ENCODE measurements around the gene ZNF827. TPM values are rescaled to one million over a fixed set of nuclear protein-coding genes. Genes with fewer than 3 reads are reported as not detected.

The ZNF827 gene
- polyA plus RNA-seq, 1 donor (not counting 4 experiments of a cell fraction or from before 2014, with no cell fraction given) = 4.7 TPM

DNA sequence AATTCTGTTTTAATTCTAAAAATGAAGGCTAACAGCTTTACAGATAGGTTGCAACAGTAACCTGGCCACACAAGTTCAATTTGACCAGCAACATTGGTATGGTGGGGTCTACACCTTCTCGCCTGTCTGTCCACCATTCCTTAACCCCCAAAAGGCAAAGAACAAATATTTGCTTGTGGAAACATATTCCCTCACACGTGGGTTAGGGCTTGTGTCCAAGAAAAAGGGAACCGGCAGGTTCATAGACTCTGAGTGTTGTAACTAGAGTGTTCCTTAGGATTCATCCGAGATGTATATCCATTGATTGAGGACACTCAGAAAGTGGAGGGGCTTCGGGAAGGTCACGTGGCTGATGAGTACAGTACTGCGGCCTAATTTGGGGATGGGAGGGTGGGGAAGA lies 204.6 kb downstream of the ZNF827 start:
- dilution Hi-C loops (cut with MboI; ENCODE audit: extremely low pct_ligation_motif_present, low sequenced_read_pairs) = no loop called here
- Histone ChIP-seq H3K4me1 (ENCODE audit: control insufficient read depth, extremely low read depth, insufficient read depth, low read length) (peaks cover 39% of the 10 kb centered on the region), H3K27me3 (ENCODE audit: control insufficient read depth, extremely low read depth, insufficient read depth, low read length) (no peaks in the 10 kb centered on the region), H3K9me3 (ENCODE audit: control insufficient read depth, low read depth, low read length) (no peaks in the 10 kb centered on the region), H3K9me1 (ENCODE audit: control insufficient read depth, extremely low read depth, insufficient read depth, low read length) (no peaks in the 10 kb centered on the region), H3K36me3 (ENCODE audit: control insufficient read depth in 2 of 2, extremely low read depth in 1 of 2, insufficient read depth in 2 of 2, low read length in 2 of 2) (no peaks in the 10 kb centered on the region), H3K4me2 (ENCODE audit: control insufficient read depth, extremely low read depth, insufficient read depth, low read depth, low read length) (peak overlapping the region; percentile 99), H2AFZ (ENCODE audit: control insufficient read depth, low read length) (peak overlapping the region; percentile 64), H3K79me2 (ENCODE audit: control insufficient read depth, insufficient read depth, low read length) (no peaks in the 10 kb centered on the region), H3K4me3 (ENCODE audit: control insufficient read depth in 2 of 3, extremely low read depth in 1 of 3, insufficient read depth in 2 of 3, low read depth in 1 of 3, low read length in 3 of 3) (peak overlapping the region in 2 of 3 experiments; percentile 73 to 79), H3K9ac (ENCODE audit: control insufficient read depth, extremely low read depth, insufficient read depth, low read length) (peak overlapping the region; percentile 88), H4K20me1 (ENCODE audit: control insufficient read depth, extremely low read depth, insufficient read depth, low read length) (no peaks in the 10 kb centered on the region), H3K27ac (ENCODE audit: control insufficient read depth, insufficient read depth, low read length) (peak overlapping the region; percentile 100)
- no peak for DNase-seq (ENCODE audit: low read depth, low spot score)
- TF ChIP-seq, protein P1, sequence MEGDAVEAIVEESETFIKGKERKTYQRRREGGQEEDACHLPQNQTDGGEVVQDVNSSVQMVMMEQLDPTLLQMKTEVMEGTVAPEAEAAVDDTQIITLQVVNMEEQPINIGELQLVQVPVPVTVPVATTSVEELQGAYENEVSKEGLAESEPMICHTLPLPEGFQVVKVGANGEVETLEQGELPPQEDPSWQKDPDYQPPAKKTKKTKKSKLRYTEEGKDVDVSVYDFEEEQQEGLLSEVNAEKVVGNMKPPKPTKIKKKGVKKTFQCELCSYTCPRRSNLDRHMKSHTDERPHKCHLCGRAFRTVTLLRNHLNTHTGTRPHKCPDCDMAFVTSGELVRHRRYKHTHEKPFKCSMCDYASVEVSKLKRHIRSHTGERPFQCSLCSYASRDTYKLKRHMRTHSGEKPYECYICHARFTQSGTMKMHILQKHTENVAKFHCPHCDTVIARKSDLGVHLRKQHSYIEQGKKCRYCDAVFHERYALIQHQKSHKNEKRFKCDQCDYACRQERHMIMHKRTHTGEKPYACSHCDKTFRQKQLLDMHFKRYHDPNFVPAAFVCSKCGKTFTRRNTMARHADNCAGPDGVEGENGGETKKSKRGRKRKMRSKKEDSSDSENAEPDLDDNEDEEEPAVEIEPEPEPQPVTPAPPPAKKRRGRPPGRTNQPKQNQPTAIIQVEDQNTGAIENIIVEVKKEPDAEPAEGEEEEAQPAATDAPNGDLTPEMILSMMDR (optimal IDR thresholded peaks at IDR 0.05 in 1 of 3, IDR thresholded peaks at IDR 0.05 in 1 of 3, conservative IDR thresholded peaks at IDR 0.05 in 1 of 3; ENCODE audit: extremely low read depth in 1 of 3, insufficient read depth in 2 of 3, low read length in 3 of 3) = no peak
- TF ChIP-seq EZH2 (IDR thresholded peaks at IDR 0.05; ENCODE audit: low read length) = no peak
- no peak for FAIRE-seq

GRCh38 chr4:145732895-145733880 lies 205.4 kb downstream of the ZNF827 start:
- Histone ChIP-seq H3K9me3 (ENCODE audit: control insufficient read depth, low read depth, low read length) (no peaks in the 10 kb centered on the region), H3K27me3 (ENCODE audit: control insufficient read depth, extremely low read depth, insufficient read depth, low read length) (no peaks in the 10 kb centered on the region), H3K4me2 (ENCODE audit: control insufficient read depth, extremely low read depth, insufficient read depth, low read depth, low read length) (peak overlapping the region; percentile 99), H4K20me1 (ENCODE audit: control insufficient read depth, extremely low read depth, insufficient read depth, low read length) (no peaks in the 10 kb centered on the region), H3K27ac (ENCODE audit: control insufficient read depth, insufficient read depth, low read length) (peak overlapping the region; percentile 100), H3K4me3 (ENCODE audit: control insufficient read depth in 2 of 3, extremely low read depth in 1 of 3, insufficient read depth in 2 of 3, low read depth in 1 of 3, low read length in 3 of 3) (peak overlapping the region; percentile 46 to 79 (median 57)), H3K9ac (ENCODE audit: control insufficient read depth, extremely low read depth, insufficient read depth, low read length) (peak overlapping the region; percentile 88), H3K9me1 (ENCODE audit: control insufficient read depth, extremely low read depth, insufficient read depth, low read length) (no peaks in the 10 kb centered on the region), H3K79me2 (ENCODE audit: control insufficient read depth, insufficient read depth, low read length) (no peaks in the 10 kb centered on the region), H3K36me3 (ENCODE audit: control insufficient read depth in 2 of 2, extremely low read depth in 1 of 2, insufficient read depth in 2 of 2, low read length in 2 of 2) (no peaks in the 10 kb centered on the region), H2AFZ (ENCODE audit: control insufficient read depth, low read length) (peak overlapping the region; percentile 75), H3K4me1 (ENCODE audit: control insufficient read depth, extremely low read depth, insufficient read depth, low read length) (peaks cover 39% of the 10 kb centered on the region)
- FAIRE-seq (no peak), DNase-seq (ENCODE audit: low read depth, low spot score) (no peak)
- no peak for TF ChIP-seq EZH2 (IDR thresholded peaks at IDR 0.05; ENCODE audit: low read length)
- TF ChIP-seq, protein P1 (optimal IDR thresholded peaks at IDR 0.05 in 1 of 3, IDR thresholded peaks at IDR 0.05 in 1 of 3, conservative IDR thresholded peaks at IDR 0.05 in 1 of 3; ENCODE audit: extremely low read depth in 1 of 3, insufficient read depth in 2 of 3, low read length in 3 of 3) = no peak
- dilution Hi-C loops (cut with MboI; ENCODE audit: extremely low pct_ligation_motif_present, low sequenced_read_pairs) = no loop called here
